ENCODE data around the gene WWC1.
"Not testable (repeated sequence)": the region's sequence is repeated elsewhere in the genome, so short reads cannot be mapped to it uniquely, and the experiment has no call there.

WWC1 gene

GRCh38 chr5:168434001-168434400 is 142.6 kb downstream of the WWC1 start:
- DNase-seq (ENCODE audit: low spot score in 2 of 2) = peak in 1 of 2 experiments; percentile 17

GRCh38 chr5:168434746-168435321 is 143.4 kb downstream of the WWC1 start:
- no peak for DNase-seq (ENCODE audit: low spot score in 2 of 2)
- Histone ChIP-seq H3K9me3 (no peaks in the 10 kb centered on the region), H3K27me3 (ENCODE audit: low read depth) (no peaks in the 10 kb centered on the region), H3K4me3 (no peak overlapping the region), H3K36me3 (replicated peaks) (peaks cover 17% of the 10 kb centered on the region), H3K4me1 (no peaks in the 10 kb centered on the region)
- in situ Hi-C loops (cut with MboI; ENCODE audit: low sequenced_read_pairs) = no loop called here

More at GRCh38 chr5:168434001-168434400, 142.6 kb downstream of the WWC1 start:
- Histone ChIP-seq H3K9me3 (no peaks in the 10 kb centered on the region), H3K36me3 (replicated peaks) (peaks cover 18% of the 10 kb centered on the region), H3K4me3 (no peak overlapping the region), H3K27me3 (ENCODE audit: low read depth) (no peaks in the 10 kb centered on the region), H3K4me1 (no peaks in the 10 kb centered on the region)
- in situ Hi-C loops (cut with MboI; ENCODE audit: low sequenced_read_pairs) = no loop called here

GRCh38 chr5:168435340-168435739 is 143.9 kb downstream of the WWC1 start:
- DNase-seq (ENCODE audit: low spot score in 2 of 2); H3K4me1 ChIP-seq; H3K9me3 ChIP-seq; H3K4me3 ChIP-seq; in situ Hi-C loops (cut with MboI; ENCODE audit: low sequenced_read_pairs); H3K27me3 ChIP-seq (ENCODE audit: low read depth): not testable (repeated sequence)
- peaks cover 12% of the 10 kb centered on the region for H3K36me3 ChIP-seq (replicated peaks)

GRCh38 chr5:168438349-168438748 is 146.9 kb downstream of the WWC1 start:
- H3K27me3 ChIP-seq (ENCODE audit: low read depth) = no peaks in the 10 kb centered on the region
- DNase-seq (ENCODE audit: low spot score in 2 of 2) = no peak
- H3K36me3 ChIP-seq (replicated peaks) = no peaks in the 10 kb centered on the region; the same call in 1 of the 2 replicates
- no peaks in the 10 kb centered on the region for H3K9me3 ChIP-seq
- no peaks in the 10 kb centered on the region for H3K4me1 ChIP-seq
- H3K4me3 ChIP-seq = no peak overlapping the region
- in situ Hi-C loops (cut with MboI; ENCODE audit: low sequenced_read_pairs) = no loop called here

- Histone ChIP-seq H3K4me3 (no peak overlapping the region), H3K4me1 (no peaks in the 10 kb centered on the region), H3K36me3 (replicated peaks) (peaks cover 14% of the 10 kb centered on the region; the same call in 1 of the 2 replicates), H3K9me3 (no peaks in the 10 kb centered on the region), H3K27me3 (ENCODE audit: low read depth) (no peaks in the 10 kb centered on the region)
- in situ Hi-C loops (cut with MboI; ENCODE audit: low sequenced_read_pairs) = no loop called here
- no peak for DNase-seq (ENCODE audit: low spot score in 2 of 2)
Observed at GRCh38 chr5:168443533-168443932, 152.1 kb downstream of the WWC1 start.

GRCh38 chr5:168443950-168444700 is 152.7 kb downstream of the WWC1 start:
- H3K9me3 ChIP-seq = no peaks in the 10 kb centered on the region
- no peaks in the 10 kb centered on the region for H3K27me3 ChIP-seq (ENCODE audit: low read depth)
- H3K36me3 ChIP-seq (replicated peaks) = peaks cover 14% of the 10 kb centered on the region; the same call in 1 of the 2 replicates
- in situ Hi-C loops (cut with MboI; ENCODE audit: low sequenced_read_pairs) = no loop called here
- no peaks in the 10 kb centered on the region for H3K4me1 ChIP-seq
- no peak overlapping the region for H3K4me3 ChIP-seq
- no peak for DNase-seq (ENCODE audit: low spot score in 2 of 2)

GRCh38 chr5:168446983-168447619 is 155.7 kb downstream of the WWC1 start:
- H3K4me1 ChIP-seq = no peaks in the 10 kb centered on the region
- H3K27me3 ChIP-seq (ENCODE audit: low read depth) = no peaks in the 10 kb centered on the region
- DNase-seq (ENCODE audit: low spot score in 2 of 2) = no peak
- in situ Hi-C loops (cut with MboI; ENCODE audit: low sequenced_read_pairs) = no loop called here
- no peak overlapping the region for H3K4me3 ChIP-seq
- H3K36me3 ChIP-seq (replicated peaks) = peaks cover 14% of the 10 kb centered on the region; the same call in 1 of the 2 replicates
- no peaks in the 10 kb centered on the region for H3K9me3 ChIP-seq

GRCh38 chr5:168447808-168448207 is 156.4 kb downstream of the WWC1 start:
- Histone ChIP-seq H3K4me1 (no peaks in the 10 kb centered on the region), H3K27me3 (ENCODE audit: low read depth) (no peaks in the 10 kb centered on the region), H3K4me3 (no peak overlapping the region), H3K36me3 (replicated peaks) (peaks cover 14% of the 10 kb centered on the region; the same call in 1 of the 2 replicates), H3K9me3 (no peaks in the 10 kb centered on the region)
- in situ Hi-C loops (cut with MboI; ENCODE audit: low sequenced_read_pairs) = no loop called here
- DNase-seq (ENCODE audit: low spot score in 2 of 2) = no peak

GRCh38 chr5:168449166-168449565 is 157.7 kb downstream of the WWC1 start:
- Histone ChIP-seq H3K4me3 (no peak overlapping the region), H3K27me3 (ENCODE audit: low read depth) (no peaks in the 10 kb centered on the region), H3K9me3 (no peaks in the 10 kb centered on the region), H3K36me3 (replicated peaks) (peaks cover 6% of the 10 kb centered on the region; the same call in 1 of the 2 replicates), H3K4me1 (no peaks in the 10 kb centered on the region)
- DNase-seq (ENCODE audit: low spot score in 2 of 2) = no peak
- in situ Hi-C loops (cut with MboI; ENCODE audit: low sequenced_read_pairs) = no loop called here

GRCh38 chr5:168451565-168451964 is 160.1 kb downstream of the WWC1 start:
- Histone ChIP-seq H3K4me1 (no peaks in the 10 kb centered on the region), H3K9me3 (no peaks in the 10 kb centered on the region), H3K27me3 (ENCODE audit: low read depth) (no peaks in the 10 kb centered on the region), H3K4me3 (no peak overlapping the region), H3K36me3 (replicated peaks) (peaks cover 2% of the 10 kb centered on the region)
- no peak for DNase-seq (ENCODE audit: low spot score in 2 of 2)
- in situ Hi-C loops (cut with MboI; ENCODE audit: low sequenced_read_pairs) = no loop called here

GRCh38 chr5:168455201-168455600 is 163.8 kb downstream of the WWC1 start:
- Histone ChIP-seq H3K4me1 (no peaks in the 10 kb centered on the region), H3K27me3 (ENCODE audit: low read depth) (no peaks in the 10 kb centered on the region), H3K9me3 (no peaks in the 10 kb centered on the region), H3K36me3 (replicated peaks) (peaks cover 9% of the 10 kb centered on the region; the same call in 1 of the 2 replicates), H3K4me3 (no peak overlapping the region)
- in situ Hi-C loops (cut with MboI; ENCODE audit: low sequenced_read_pairs) = no loop called here
- no peak for DNase-seq (ENCODE audit: low spot score in 2 of 2)

GRCh38 chr5:168457542-168457941 is 166.1 kb downstream of the WWC1 start:
- Histone ChIP-seq H3K9me3 (no peaks in the 10 kb centered on the region), H3K36me3 (replicated peaks) (peaks cover 9% of the 10 kb centered on the region), H3K4me3 (no peak overlapping the region), H3K4me1 (no peaks in the 10 kb centered on the region), H3K27me3 (ENCODE audit: low read depth) (no peaks in the 10 kb centered on the region)
- no peak for DNase-seq (ENCODE audit: low spot score in 2 of 2)
- in situ Hi-C loops (cut with MboI; ENCODE audit: low sequenced_read_pairs) = no loop called here

- H3K27me3 ChIP-seq (ENCODE audit: low read depth) = no peaks in the 10 kb centered on the region
- no peak for DNase-seq (ENCODE audit: low spot score in 2 of 2)
- no peaks in the 10 kb centered on the region for H3K9me3 ChIP-seq
- no peak overlapping the region for H3K4me3 ChIP-seq
- in situ Hi-C loops (cut with MboI; ENCODE audit: low sequenced_read_pairs) = no loop called here
- no peaks in the 10 kb centered on the region for H3K4me1 ChIP-seq
- peaks cover 15% of the 10 kb centered on the region for H3K36me3 ChIP-seq (replicated peaks)
Observed at GRCh38 chr5:168460606-168461005, 169.2 kb downstream of the WWC1 start.

- Histone ChIP-seq H3K27me3 (ENCODE audit: low read depth) (no peaks in the 10 kb centered on the region), H3K9me3 (no peaks in the 10 kb centered on the region), H3K4me1 (no peaks in the 10 kb centered on the region), H3K36me3 (replicated peaks) (peaks cover 22% of the 10 kb centered on the region), H3K4me3 (no peak overlapping the region)
- no peak for DNase-seq (ENCODE audit: low spot score in 2 of 2)
- in situ Hi-C loops (cut with MboI; ENCODE audit: low sequenced_read_pairs) = no loop called here
Observed at GRCh38 chr5:168463081-168463480, 171.6 kb downstream of the WWC1 start.
